H1 (cell line): ENCODE measurements around the gene TTC28. TPM values are rescaled to one million over a fixed set of nuclear protein-coding genes. Genes with fewer than 3 reads are reported as not detected.

ENCODE experiments used
- CTCF ChIA-PET: fragments of 300-600 bp; sonication (Branson Sonifier 250); formaldehyde crosslinking; loops from one replicate; lab custom pipeline; 2021; ENCODE audit not compliant: partially characterized antibody; lab: Charles Lee
- POLR2A ChIA-PET: fragments of 300-600 bp; sonication (Branson Sonifier 250); formaldehyde crosslinking; loops from one replicate; lab custom pipeline; 2021; ENCODE audit warnings: inconsistent platforms; ENCODE audit not compliant: partially characterized antibody; lab: Charles Lee
- DNase-seq, 2 experiments: peaks; one replicate each; pipeline versions ENCODE4 v3.0.0 to v3.0.0-alpha.2; 2010 to 2022; ENCODE audit warnings: low spot score in 2 of 2, low read depth in 1 of 2, mixed read lengths in 1 of 2
- FAIRE-seq: peaks from 2 replicates; lab custom pipeline; 2011; peaks lifted over from hg19 to GRCh38; lab: Jason Lieb, UNC
- H2AFZ ChIP-seq: 2 replicates; pipeline ENCODE4 v1.8.1; 2012; ENCODE audit warnings: low read length, inconsistent platforms
- H2AK5ac ChIP-seq: 2 replicates; pipeline ENCODE4 v1.6.1; 2013; ENCODE audit warnings: low read depth, low read length
- H2BK120ac ChIP-seq: replicated peaks from 2 replicates; pipeline ENCODE3; 2013; ENCODE audit warnings: low read depth, low read length, inconsistent platforms
- H2BK12ac ChIP-seq: 2 replicates; pipeline ENCODE4 v1.6.1; 2013; ENCODE audit warnings: low read depth, low read length
- H2BK15ac ChIP-seq: 2 replicates; pipeline ENCODE4 v1.6.1; 2013; ENCODE audit warnings: low read length
- H2BK20ac ChIP-seq: 2 replicates; pipeline ENCODE4 v1.6.1; 2013; ENCODE audit warnings: low read length
- H2BK5ac ChIP-seq: 2 replicates; pipeline ENCODE4 v1.6.1; 2013; ENCODE audit warnings: low read depth, low read length
- H3K14ac ChIP-seq: 2 replicates; pipeline ENCODE4 v1.6.1; 2013; ENCODE audit warnings: inconsistent platforms; ENCODE audit not compliant: insufficient read length
- H3K18ac ChIP-seq: 2 replicates; pipeline ENCODE4 v1.6.1; 2013; ENCODE audit warnings: low read length; ENCODE audit errors: extremely low read depth
- H3K23ac ChIP-seq: 2 replicates; pipeline ENCODE4 v1.6.1; 2013; ENCODE audit warnings: inconsistent platforms; ENCODE audit not compliant: insufficient read length
- H3K23me2 ChIP-seq: 2 replicates; pipeline ENCODE4 v1.6.1; 2013; ENCODE audit warnings: low read depth, low read length
- H3K27ac ChIP-seq: 2 replicates; pipeline ENCODE4 v1.6.1; 2011; ENCODE audit warnings: low read depth, low read length, inconsistent platforms
- H3K27me3 ChIP-seq, 4 experiments: replicated peaks in 1 of 4; 1 replicate in 1 of 4; 2 replicates in 3 of 4; pipeline versions ENCODE4 v1.6.1 to v1.8.1; 2011 to 2013; ENCODE audit warnings: low read length in 3 of 4, mild to moderate bottlenecking in 3 of 4, inconsistent platforms in 2 of 4, mixed read lengths in 2 of 4, moderate library complexity in 1 of 4; ENCODE audit not compliant: control insufficient read depth in 3 of 4, insufficient read depth in 3 of 4; ENCODE audit errors: extremely low read depth in 1 of 4
- H3K36me3 ChIP-seq, 4 experiments: 2 replicates each; pipeline versions ENCODE4 v1.6.1 to v1.8.1; 2011 to 2013; ENCODE audit warnings: mild to moderate bottlenecking in 4 of 4, low read length in 3 of 4, moderate library complexity in 2 of 4, control low read depth in 1 of 4, inconsistent platforms in 1 of 4; ENCODE audit not compliant: insufficient read depth in 4 of 4, control insufficient read depth in 2 of 4
- H3K4ac ChIP-seq: replicated peaks from 2 replicates; pipeline ENCODE3; 2013; ENCODE audit warnings: low read length, low read depth, mixed read lengths, inconsistent platforms; ENCODE audit not compliant: insufficient read length
- H3K4me1 ChIP-seq, 4 experiments: replicated peaks in 1 of 4; 1 replicate in 1 of 4; 2 replicates in 3 of 4; pipeline versions ENCODE4 v1.6.1 to v1.8.1; 2011 to 2013; ENCODE audit warnings: low read length in 3 of 4, inconsistent platforms in 2 of 4, mixed read lengths in 1 of 4; ENCODE audit not compliant: insufficient read depth in 4 of 4, control insufficient read depth in 3 of 4
- H3K4me2 ChIP-seq, 2 experiments: 2 replicates each; pipeline versions ENCODE4 v1.6.1 to v1.8.1; 2011 to 2013; ENCODE audit warnings: low read depth in 2 of 2, low read length in 2 of 2, control low read depth in 1 of 2, inconsistent platforms in 1 of 2, mild to moderate bottlenecking in 1 of 2; ENCODE audit not compliant: insufficient read depth in 1 of 2
- H3K4me3 ChIP-seq, 4 experiments: fragments of 200-600, 300-600 bp in 1 of 4; sonication (generic), shearing (Covaris generic), sonication (Bioruptor Twin) in 1 of 4; 2 replicates each; pipeline versions ENCODE4 v1.5.1 to v1.8.1; 2011 to 2016; ENCODE audit warnings: low read length in 4 of 4, low read depth in 3 of 4, control low read depth in 2 of 4, inconsistent platforms in 2 of 4, mild to moderate bottlenecking in 2 of 4, mixed read lengths in 1 of 4, moderate library complexity in 1 of 4; ENCODE audit not compliant: insufficient read depth in 2 of 4; ENCODE audit errors: extremely low read depth in 1 of 4
- H3K56ac ChIP-seq: replicated peaks from 2 replicates; pipeline ENCODE3; 2013; ENCODE audit warnings: low read depth, mild to moderate bottlenecking, mixed read lengths, low read length, inconsistent platforms; ENCODE audit not compliant: insufficient read length
- H3K79me1 ChIP-seq: 2 replicates; pipeline ENCODE4 v1.6.1; 2013; ENCODE audit warnings: low read depth, low read length, control low read depth
- H3K79me2 ChIP-seq, 2 experiments: 2 replicates each; pipeline versions ENCODE4 v1.6.1 to v1.8.1; 2012 to 2013; ENCODE audit warnings: low read length in 2 of 2, mild to moderate bottlenecking in 2 of 2, inconsistent platforms in 1 of 2; ENCODE audit not compliant: insufficient read depth in 2 of 2, control insufficient read depth in 1 of 2
- H3K9ac ChIP-seq, 4 experiments: replicated peaks in 1 of 4; 1 replicate in 1 of 4; 2 replicates in 3 of 4; pipeline versions ENCODE4 v1.6.1 to v1.8.1; 2011 to 2013; ENCODE audit warnings: low read depth in 3 of 4, low read length in 3 of 4, control low read depth in 2 of 4, mild to moderate bottlenecking in 2 of 4, moderate library complexity in 2 of 4, inconsistent platforms in 1 of 4; ENCODE audit errors: extremely low read depth in 1 of 4
- H3K9me3 ChIP-seq, 2 experiments: 2 replicates each; pipeline versions ENCODE4 v1.6.1 to v1.8.1; 2012 to 2013; ENCODE audit warnings: mild to moderate bottlenecking in 2 of 2, moderate library complexity in 2 of 2, control low read depth in 1 of 2, inconsistent platforms in 1 of 2, low read depth in 1 of 2, low read length in 1 of 2, mixed read lengths in 1 of 2; ENCODE audit not compliant: insufficient read depth in 2 of 2
- H4K20me1 ChIP-seq, 2 experiments: replicated peaks in 1 of 2; 2 replicates each; pipeline versions ENCODE3 to v1.8.1; 2011 to 2013; ENCODE audit warnings: inconsistent platforms in 2 of 2, low read length in 2 of 2, mild to moderate bottlenecking in 1 of 2; ENCODE audit not compliant: insufficient read depth in 2 of 2, control insufficient read depth in 1 of 2
- H4K5ac ChIP-seq: 2 replicates; pipeline ENCODE4 v1.6.1; 2013; ENCODE audit warnings: low read length, low read depth, mixed read lengths, inconsistent platforms; ENCODE audit not compliant: insufficient read length
- H4K8ac ChIP-seq: 2 replicates; pipeline ENCODE4 v1.8.0; 2013; ENCODE audit warnings: mild to moderate bottlenecking, moderate library complexity, low read length, inconsistent platforms; ENCODE audit not compliant: insufficient read depth; ENCODE audit errors: extremely low read depth
- H4K91ac ChIP-seq: replicated peaks from 2 replicates; pipeline ENCODE3; 2013; ENCODE audit warnings: low read length, mixed read lengths, inconsistent platforms; ENCODE audit not compliant: insufficient read length
- BACH1 ChIP-seq: IDR thresholded peaks from 2 replicates; pipeline ENCODE4 v1.6.1; 2012; ENCODE audit warnings: low read length, improper control_type of control experiment
- BRCA1 ChIP-seq: IDR thresholded peaks from 2 replicates; pipeline ENCODE4 v1.6.1; 2012; ENCODE audit warnings: low read depth, low read length, improper control_type of control experiment
- E2F6 ChIP-seq: IDR thresholded peaks from 2 replicates; pipeline ENCODE4 v1.6.1; 2012; ENCODE audit warnings: inconsistent platforms
- MAFK ChIP-seq: IDR thresholded peaks from 2 replicates; pipeline ENCODE4 v1.6.1; 2012; ENCODE audit warnings: low read depth, mild to moderate bottlenecking, improper control_type of control experiment, low read length
- RBBP5 ChIP-seq: IDR thresholded peaks from 2 replicates; pipeline ENCODE4 v1.7.1; 2012; ENCODE audit warnings: low read depth, mild to moderate bottlenecking, inconsistent platforms, low read length, moderate library complexity, borderline replicate concordance
- SIN3A ChIP-seq, 2 experiments: IDR thresholded peaks in 1 of 2; conservative IDR thresholded peaks in 1 of 2; 2 replicates each; pipeline ENCODE4 v1.6.1; 2011 to 2012; ENCODE audit warnings: low read length in 2 of 2, improper control_type of control experiment in 1 of 2, low read depth in 1 of 2, mild to moderate bottlenecking in 1 of 2
- SP1 ChIP-seq: IDR thresholded peaks from 2 replicates; pipeline ENCODE4 v1.6.1; 2011; ENCODE audit warnings: low read depth, low read length
- TAF1 ChIP-seq: IDR thresholded peaks from 2 replicates; pipeline ENCODE4 v1.6.1; 2011; ENCODE audit warnings: mild to moderate bottlenecking, low read depth, low read length
- TAF7 ChIP-seq: optimal IDR thresholded peaks from 2 replicates; pipeline ENCODE3; 2011; ENCODE audit warnings: low read depth, mild to moderate bottlenecking, inconsistent platforms, low read length, moderate library complexity, borderline replicate concordance
- TBP ChIP-seq: IDR thresholded peaks from 2 replicates; pipeline ENCODE4 v1.6.1; 2011; ENCODE audit warnings: low read depth, low read length, improper control_type of control experiment
- ZNF274 ChIP-seq: IDR thresholded peaks from 2 replicates; pipeline ENCODE4 v1.7.0; 2012; ENCODE audit warnings: low read length, borderline replicate concordance; ENCODE audit errors: extremely low read depth
- WGBS, 2 experiments: shearing (Covaris generic) in 1 of 2; methylation state at CpG; one replicate each; pipeline versions ENCODE4 v1.1.6 to v1.1.7; 2013 to 2015; ENCODE audit warnings: low lambda C conversion rate in 2 of 2, mixed read lengths in 2 of 2, inconsistent platforms in 1 of 2, low coverage in 1 of 2, missing lambda C conversion rate in 1 of 2; ENCODE audit not compliant: insufficient replicate concordance in 2 of 2, insufficient coverage in 1 of 2, insufficient read length in 1 of 2; ENCODE audit errors: extremely low coverage in 1 of 2, missing lambda C conversion rate in 1 of 2; 5-methylcytosine and 5-hydroxymethylcytosine counted together
- polyA plus RNA-seq, 7 experiments: library from polyadenylated mRNA; depleted of rRNA in 3 of 7; stranded (reverse) in 5 of 7; unstranded in 2 of 7; fragments of >200 nt in 5 of 7; fragments of 200-250 nt in 2 of 7; gene quantifications; 1 replicate in 5 of 7; 2 replicates in 1 of 7; 4 replicates in 1 of 7; pipeline versions ENCODE4 v1.2.1 to v1.2.3, GENCODE V29; 2011 to 2013; ENCODE audit warnings: missing spikeins in 2 of 7, mixed read lengths in 2 of 7
- total RNA-seq: library from RNA; stranded (reverse); fragmentation: NEBNext Ultra II Directional; extraction: Animal tissue kit (Norgen Biotek cat#: 25700); gene quantifications from 2 replicates; pipeline ENCODE4 v1.2.1, GENCODE V29; 2021

The TTC28 gene
- total and polyA plus RNA-seq, 2 of the 8 experiments (the other 6 are each of a cell fraction or from before 2014, with no cell fraction given): 2.6 to 12.6 TPM

DNA sequence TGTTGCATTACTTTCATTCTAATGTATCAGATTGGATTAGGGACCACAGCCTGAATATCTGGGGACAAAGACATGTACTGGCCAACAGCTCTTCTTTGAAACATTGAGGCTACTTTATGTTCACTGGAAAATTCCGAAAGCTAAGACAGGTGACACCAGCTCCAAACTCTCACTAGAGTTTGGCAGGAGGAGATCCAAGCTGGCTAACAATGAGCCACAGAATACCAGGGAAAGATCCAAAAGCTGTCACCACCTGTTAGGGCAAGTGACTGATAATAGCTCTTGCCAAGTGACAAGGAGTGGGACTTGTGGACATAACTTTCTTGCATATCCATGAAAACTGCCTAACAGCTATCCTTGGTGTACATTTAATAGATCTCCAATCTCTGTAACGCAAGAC is 333.3 kb downstream of the TTC28 start:
- TF ChIP-seq E2F6 (no peak), BRCA1 (no peak), TAF7 (no peak), SIN3A (conservative IDR thresholded peaks at IDR 0.05 in 1 of 2, IDR thresholded peaks at IDR 0.05 in 1 of 2; ENCODE audit: low read depth in 1 of 2, low read length in 2 of 2) (no peak), MAFK (no peak), TBP (no peak), TAF1 (no peak), BACH1 (no peak), RBBP5 (no peak), ZNF274 (no peak), SP1 (no peak)
- TF ChIP-seq, all 59 proteins: peak for 0
- Histone ChIP-seq H3K9me3 (no peaks in the 10 kb centered on the region), H2AFZ (no peak overlapping the region), H3K23ac (no peak overlapping the region), H3K27me3 (no peaks in the 10 kb centered on the region), H3K4me1 (no peaks in the 10 kb centered on the region), H3K4ac (no peak overlapping the region), H3K27ac (no peak overlapping the region), H2BK120ac (no peak overlapping the region), H3K79me2 (no peaks in the 10 kb centered on the region), H3K23me2 (no peaks in the 10 kb centered on the region), H2AK5ac (no peak overlapping the region), H3K9ac (no peak overlapping the region), H3K4me3 (no peak overlapping the region), H3K36me3 (no peaks in the 10 kb centered on the region), H2BK5ac (no peak overlapping the region), H2BK20ac (no peak overlapping the region), H4K8ac (no peak overlapping the region), H4K91ac (no peak overlapping the region), H3K4me2 (no peak overlapping the region), H3K56ac (no peak overlapping the region), H3K79me1 (peaks cover 3% of the 10 kb centered on the region; the same call in 1 of the 2 replicates), H2BK15ac (no peak overlapping the region), H3K18ac (no peak overlapping the region), H3K14ac (no peak overlapping the region), H4K5ac (no peak overlapping the region), H4K20me1 (no peaks in the 10 kb centered on the region), H2BK12ac (no peak overlapping the region)
- 96% methylated on average over 2 of the region's 2 CpGs; no CpG with 5 or more reads in 1 of the 2 experiments for WGBS, 2 experiments
- FAIRE-seq (no peak), DNase-seq (no peak)
- ChIA-PET CTCF (interaction anchor here (0.6 to 0.7 kb wide), 2 partner anchors 45 to 102 kb away, joined by 3 read pairs; no protein-coding TSS in a partner anchor), POLR2A (no interaction called here)
